ENCODE measurements around the gene PKNOX2.

The PKNOX2 gene

GRCh38 chr11:125284245-125284850 is 119.8 kb downstream of the PKNOX2 start:
- TF ChIP-seq CTCF (IDR thresholded peaks at IDR 0.05; ENCODE audit: low read depth, low read length, missing control alignments): no peak
- DNase-seq (ENCODE audit: extremely low read depth, low read depth): no peak
- H3K4me3 ChIP-seq (replicated peaks; ENCODE audit: low read depth, low read length): no peak overlapping the region

- DNase-seq (ENCODE audit: extremely low read depth, low read depth): no peak
- H3K4me3 ChIP-seq (replicated peaks; ENCODE audit: low read depth, low read length): no peak overlapping the region
- no peak for TF ChIP-seq CTCF (IDR thresholded peaks at IDR 0.05; ENCODE audit: low read depth, low read length, missing control alignments)
These were observed 121.3 kb downstream of the PKNOX2 start for GRCh38 chr11:125285844-125286243.

GRCh38 chr11:125286486-125286885 is 121.9 kb downstream of the PKNOX2 start:
- no peak for TF ChIP-seq CTCF (IDR thresholded peaks at IDR 0.05; ENCODE audit: low read depth, low read length, missing control alignments)
- H3K4me3 ChIP-seq (replicated peaks; ENCODE audit: low read depth, low read length): no peak overlapping the region

GRCh38 chr11:125287491-125288210 is 123.1 kb downstream of the PKNOX2 start:
- DNase-seq (ENCODE audit: extremely low read depth, low read depth): no peak
- no peak overlapping the region for H3K4me3 ChIP-seq (replicated peaks; ENCODE audit: low read depth, low read length)
- no peak for TF ChIP-seq CTCF (IDR thresholded peaks at IDR 0.05; ENCODE audit: low read depth, low read length, missing control alignments)

More at GRCh38 chr11:125286486-125286885, 121.9 kb downstream of the PKNOX2 start:
- DNase-seq (ENCODE audit: extremely low read depth, low read depth): no peak

GRCh38 chr11:125289419-125290098 is 125.0 kb downstream of the PKNOX2 start:
- no peak overlapping the region for H3K4me3 ChIP-seq (replicated peaks; ENCODE audit: low read depth, low read length)
- no peak for TF ChIP-seq CTCF (IDR thresholded peaks at IDR 0.05; ENCODE audit: low read depth, low read length, missing control alignments)
- no peak for DNase-seq (ENCODE audit: extremely low read depth, low read depth)

GRCh38 chr11:125290263-125290662 is 125.7 kb downstream of the PKNOX2 start:
- DNase-seq (ENCODE audit: extremely low read depth, low read depth): no peak
- no peak for TF ChIP-seq CTCF (IDR thresholded peaks at IDR 0.05; ENCODE audit: low read depth, low read length, missing control alignments)
- no peak overlapping the region for H3K4me3 ChIP-seq (replicated peaks; ENCODE audit: low read depth, low read length)

Measured in HFF-Myc (cell line).